ENCODE measurements around the gene ITGB7. TPM values are rescaled to one million over a fixed set of nuclear protein-coding genes. Genes with fewer than 3 reads are reported as not detected.
A peak's percentile ranks its signal among the peaks of the same experiment; 100 is the strongest.
"Not testable (repeated sequence)": the region's sequence is repeated elsewhere in the genome, so short reads cannot be mapped to it uniquely, and the experiment has no call there.

ITGB7 gene
- total RNA-seq, 2 donors from 2014 or later: 88.0 to 111 TPM

DNA sequence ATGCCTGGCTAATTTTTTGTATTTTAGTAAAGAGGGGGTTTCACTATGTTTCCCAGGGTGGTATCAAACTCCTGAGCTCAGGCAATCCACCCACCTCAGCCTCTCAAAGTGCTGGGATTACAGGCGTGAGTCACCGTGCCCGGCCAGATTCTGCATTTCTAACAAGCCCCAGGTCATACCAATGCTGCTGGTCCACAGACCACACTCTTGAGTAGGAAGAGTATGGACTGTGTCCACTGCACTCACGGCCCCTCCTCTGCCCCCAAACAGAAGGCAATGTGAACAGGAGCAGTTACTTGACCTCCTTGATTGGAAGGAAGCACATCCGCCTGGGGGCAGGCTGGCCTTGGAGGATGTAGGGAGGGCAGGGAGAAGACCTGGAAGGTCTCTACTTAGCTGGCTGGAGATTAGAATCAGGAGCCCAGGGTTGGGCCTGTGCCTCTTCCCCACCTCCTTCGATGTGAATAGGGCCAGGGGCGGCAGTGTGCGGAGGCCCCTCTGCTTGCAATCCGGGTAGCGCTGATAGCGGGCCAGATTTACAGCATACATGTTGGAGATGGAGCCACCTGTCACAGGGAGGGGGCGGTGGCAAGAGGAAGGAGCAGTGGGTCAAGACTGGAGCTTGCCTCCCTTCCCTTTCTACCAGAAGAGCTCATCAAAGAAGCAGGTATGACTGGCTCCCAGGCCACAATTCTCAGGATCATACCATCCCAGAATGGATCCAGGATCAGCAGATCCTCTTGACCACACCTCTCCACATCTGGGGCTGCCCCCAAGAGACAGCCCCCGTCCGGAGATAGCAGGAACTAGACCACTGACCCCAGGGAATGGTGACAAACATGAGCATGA, 36.0 kb downstream of the ITGB7 start:
- H3K4me1 Mint-ChIP-seq (ENCODE audit: low read depth): peaks cover 12% of the 10 kb centered on the region
- DNase-seq (no peak), ATAC-seq (replicated peaks in 1 of 2) (no peak)
- H3K27me3 Mint-ChIP-seq (ENCODE audit: low read depth): no peaks in the 10 kb centered on the region
- no peak overlapping the region for H3K4me3 Mint-ChIP-seq
- H3K27ac Mint-ChIP-seq: no peak overlapping the region
- peaks cover 0 to 1% of the 10 kb centered on the region in 2 donors for H3K36me3 Mint-ChIP-seq (ENCODE audit: insufficient read depth in 2 of 2)
- H3K9me3 Mint-ChIP-seq: no peaks in the 10 kb centered on the region

GRCh38 chr12:53170215-53170614, 36.8 kb downstream of the ITGB7 start:
- H3K36me3 Mint-ChIP-seq (ENCODE audit: insufficient read depth in 2 of 2): peaks cover 0 to 1% of the 10 kb centered on the region in 2 donors
- no peak overlapping the region for H3K27ac Mint-ChIP-seq
- DNase-seq (no peak), ATAC-seq (replicated peaks in 1 of 2) (no peak)
- no peaks in the 10 kb centered on the region for H3K9me3 Mint-ChIP-seq
- no peak overlapping the region for H3K4me3 Mint-ChIP-seq
- H3K4me1 Mint-ChIP-seq (ENCODE audit: low read depth): peaks cover 3% of the 10 kb centered on the region
- no peaks in the 10 kb centered on the region for H3K27me3 Mint-ChIP-seq (ENCODE audit: low read depth)

DNA sequence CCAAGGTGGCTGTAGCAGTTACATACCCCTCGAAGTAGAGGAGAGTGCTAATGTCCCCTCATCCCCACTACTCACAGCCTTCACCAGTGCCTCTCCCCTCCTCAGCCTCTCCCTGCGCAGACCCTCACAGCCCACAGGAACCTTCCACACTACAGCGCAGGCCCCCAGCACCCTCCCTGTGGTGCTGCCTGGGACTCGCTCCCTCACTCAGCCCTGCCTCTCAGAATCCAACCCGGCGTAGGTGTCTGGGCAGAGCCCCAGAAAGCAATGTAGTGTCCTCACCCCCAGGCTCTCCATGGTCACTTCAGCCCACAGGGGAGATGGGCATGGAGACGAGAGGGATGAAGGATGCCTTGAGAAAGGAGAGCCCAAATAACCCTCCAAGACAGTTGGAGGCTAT, 37.4 kb downstream of the ITGB7 start:
- no peak overlapping the region for H3K27ac Mint-ChIP-seq
- H3K4me3 Mint-ChIP-seq: no peak overlapping the region
- ATAC-seq (replicated peaks in 1 of 2) (no peak), DNase-seq (no peak)
- H3K4me1 Mint-ChIP-seq (ENCODE audit: low read depth): no peaks in the 10 kb centered on the region
- H3K9me3 Mint-ChIP-seq: no peaks in the 10 kb centered on the region
- peaks cover 0 to 1% of the 10 kb centered on the region in 2 donors for H3K36me3 Mint-ChIP-seq (ENCODE audit: insufficient read depth in 2 of 2)
- H3K27me3 Mint-ChIP-seq (ENCODE audit: low read depth): no peaks in the 10 kb centered on the region

GRCh38 chr12:53166837-53167236, 40.2 kb downstream of the ITGB7 start:
- DNase-seq (no peak), ATAC-seq (replicated peaks in 1 of 2) (no peak)
- Mint-ChIP-seq H3K9me3 (no peaks in the 10 kb centered on the region), H3K4me1 (ENCODE audit: low read depth) (no peaks in the 10 kb centered on the region), H3K27me3 (ENCODE audit: low read depth) (no peaks in the 10 kb centered on the region), H3K4me3 (no peak overlapping the region), H3K27ac (no peak overlapping the region), H3K36me3 (ENCODE audit: insufficient read depth in 2 of 2) (peaks cover 0 to under 1% of the 10 kb centered on the region in 2 donors)

GRCh38 chr12:53163008-53163407, 44.0 kb downstream of the ITGB7 start:
- not testable (repeated sequence) for H3K36me3 Mint-ChIP-seq (ENCODE audit: insufficient read depth in 2 of 2); H3K27ac Mint-ChIP-seq; H3K27me3 Mint-ChIP-seq (ENCODE audit: low read depth); DNase-seq; H3K4me1 Mint-ChIP-seq (ENCODE audit: low read depth); H3K4me3 Mint-ChIP-seq; ATAC-seq (replicated peaks in 1 of 2); H3K9me3 Mint-ChIP-seq

GRCh38 chr12:53161119-53161911, 45.7 kb downstream of the ITGB7 start:
- ATAC-seq (replicated peaks in 1 of 2) (no peak), DNase-seq (no peak)
- Mint-ChIP-seq H3K9me3 (no peaks in the 10 kb centered on the region), H3K36me3 (ENCODE audit: insufficient read depth in 2 of 2) (no peaks in the 10 kb centered on the region), H3K27me3 (ENCODE audit: low read depth) (no peaks in the 10 kb centered on the region), H3K4me1 (ENCODE audit: low read depth) (peaks cover 9% of the 10 kb centered on the region), H3K4me3 (no peak overlapping the region), H3K27ac (no peak overlapping the region)

GRCh38 chr12:53160673-53161072, 46.4 kb downstream of the ITGB7 start:
- DNase-seq (no peak), ATAC-seq (replicated peaks in 1 of 2) (no peak)
- Mint-ChIP-seq H3K9me3 (no peaks in the 10 kb centered on the region), H3K36me3 (ENCODE audit: insufficient read depth in 2 of 2) (no peaks in the 10 kb centered on the region), H3K27me3 (ENCODE audit: low read depth) (no peaks in the 10 kb centered on the region), H3K4me1 (ENCODE audit: low read depth) (peaks cover 9% of the 10 kb centered on the region), H3K27ac (no peak overlapping the region), H3K4me3 (no peak overlapping the region)

- ATAC-seq (replicated peaks in 1 of 2): peak; percentile 3
- Mint-ChIP-seq H3K27me3 (ENCODE audit: low read depth) (no peaks in the 10 kb centered on the region), H3K9me3 (no peaks in the 10 kb centered on the region), H3K27ac (no peak overlapping the region), H3K4me3 (no peak overlapping the region), H3K36me3 (ENCODE audit: insufficient read depth in 2 of 2) (no peaks in the 10 kb centered on the region), H3K4me1 (ENCODE audit: low read depth) (peaks cover 9% of the 10 kb centered on the region)
- DNase-seq: no peak
These were observed 47.1 kb downstream of the ITGB7 start for GRCh38 chr12:53160000-53160399.

- Mint-ChIP-seq H3K9me3 (no peaks in the 10 kb centered on the region), H3K4me1 (ENCODE audit: low read depth) (peaks cover 9% of the 10 kb centered on the region), H3K27ac (peak overlapping the region; percentile 65), H3K36me3 (ENCODE audit: insufficient read depth in 2 of 2) (no peaks in the 10 kb centered on the region), H3K4me3 (peak overlapping the region; percentile 51 to 52), H3K27me3 (ENCODE audit: low read depth) (no peaks in the 10 kb centered on the region)
- peak; percentile 90 to 93 for DNase-seq
- peak; percentile 99 for ATAC-seq (replicated peaks in 1 of 2)
These were observed 47.7 kb downstream of the ITGB7 start for GRCh38 chr12:53159195-53159839.

DNA sequence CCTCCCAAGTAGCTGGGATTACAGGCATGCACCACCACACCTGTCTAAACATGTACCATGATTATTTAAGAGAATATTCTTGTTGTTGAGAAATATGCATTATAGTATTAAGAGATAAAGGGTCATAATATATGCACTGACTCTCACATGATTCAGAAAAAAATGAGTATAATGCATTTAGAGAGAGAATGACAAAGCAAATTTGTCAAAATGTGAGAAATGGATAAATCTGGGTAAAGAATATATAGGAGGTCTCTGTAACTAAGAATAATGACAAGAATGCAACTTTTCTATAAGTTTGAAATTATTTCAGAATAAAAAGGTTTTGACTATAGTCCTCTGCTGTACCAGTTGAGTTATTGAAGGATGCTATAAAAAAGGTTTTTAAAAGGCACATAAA, 54.7 kb downstream of the ITGB7 start:
- Mint-ChIP-seq H3K36me3 (ENCODE audit: insufficient read depth in 2 of 2) (no peaks in the 10 kb centered on the region), H3K4me1 (ENCODE audit: low read depth) (no peaks in the 10 kb centered on the region), H3K9me3 (no peaks in the 10 kb centered on the region), H3K4me3 (no peak overlapping the region), H3K27me3 (ENCODE audit: low read depth) (no peaks in the 10 kb centered on the region), H3K27ac (no peak overlapping the region)
- ATAC-seq (replicated peaks in 1 of 2): no peak
- no peak for DNase-seq

DNA sequence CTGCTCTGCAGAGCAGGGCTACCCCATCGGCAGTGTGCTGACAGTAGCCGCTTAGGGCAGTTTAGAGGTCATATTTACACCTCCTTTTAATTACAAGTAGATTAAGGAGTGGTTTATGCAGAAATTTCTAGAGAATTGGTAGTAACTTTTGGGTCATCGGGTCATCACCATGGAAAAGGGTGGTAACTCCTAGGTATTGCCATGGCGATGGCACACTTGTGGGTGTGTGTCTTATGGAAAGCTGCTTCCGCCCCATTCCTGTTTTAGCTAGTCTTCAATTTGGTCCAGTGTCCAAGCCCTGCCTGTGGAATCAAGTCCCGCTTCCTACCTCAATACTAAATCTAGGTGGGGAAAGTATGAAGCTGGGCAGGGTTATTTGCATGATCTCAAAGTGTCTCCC, 56.0 kb downstream of the ITGB7 start:
- ATAC-seq (replicated peaks in 1 of 2): no peak
- Mint-ChIP-seq H3K4me1 (ENCODE audit: low read depth) (no peaks in the 10 kb centered on the region), H3K27ac (no peak overlapping the region), H3K27me3 (ENCODE audit: low read depth) (no peaks in the 10 kb centered on the region), H3K9me3 (no peaks in the 10 kb centered on the region), H3K4me3 (no peak overlapping the region), H3K36me3 (ENCODE audit: insufficient read depth in 2 of 2) (no peaks in the 10 kb centered on the region)
- DNase-seq: no peak

DNA sequence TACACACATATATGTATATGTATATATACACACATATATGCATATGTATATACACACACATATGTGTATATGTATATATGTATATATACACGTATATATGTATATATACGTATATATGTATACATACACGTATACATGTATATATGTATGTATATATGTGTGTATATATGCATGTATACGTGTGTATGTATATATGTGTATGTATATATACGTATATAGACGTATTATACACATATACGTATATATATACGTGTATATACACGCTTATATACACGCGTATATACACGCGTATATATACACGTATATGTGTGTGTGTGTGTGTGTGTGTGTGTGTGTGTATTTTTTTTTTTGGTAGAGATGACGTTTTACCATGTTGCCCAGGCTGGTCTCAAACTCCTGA, 59.4 kb downstream of the ITGB7 start:
- Mint-ChIP-seq H3K4me3 (no peak overlapping the region), H3K36me3 (ENCODE audit: insufficient read depth in 2 of 2) (no peaks in the 10 kb centered on the region), H3K27me3 (ENCODE audit: low read depth) (no peaks in the 10 kb centered on the region), H3K9me3 (no peaks in the 10 kb centered on the region), H3K27ac (no peak overlapping the region), H3K4me1 (ENCODE audit: low read depth) (no peaks in the 10 kb centered on the region)
- DNase-seq (no peak), ATAC-seq (replicated peaks in 1 of 2) (no peak)

- Mint-ChIP-seq H3K27me3 (ENCODE audit: low read depth) (no peaks in the 10 kb centered on the region), H3K9me3 (no peaks in the 10 kb centered on the region)
- DNase-seq: no peak
These were observed 59.9 kb downstream of the ITGB7 start for GRCh38 chr12:53147181-53147580.

More at GRCh38 chr12:53147181-53147580, 59.9 kb downstream of the ITGB7 start:
- Mint-ChIP-seq H3K27ac (no peak overlapping the region), H3K4me1 (ENCODE audit: low read depth) (no peaks in the 10 kb centered on the region), H3K36me3 (ENCODE audit: insufficient read depth in 2 of 2) (no peaks in the 10 kb centered on the region), H3K4me3 (no peak overlapping the region)
- no peak for ATAC-seq (replicated peaks in 1 of 2)
